ENCODE data around the gene BBS4. TPM values are rescaled to one million over a fixed set of nuclear protein-coding genes. Genes with fewer than 3 reads are reported as not detected.

Gene BBS4
- total and polyA plus RNA-seq, 9 of the 15 experiments (the other 6 are each of a cell fraction or from before 2014, with no cell fraction given), result 25.1 to 80.7 (median 38.9) TPM

DNA sequence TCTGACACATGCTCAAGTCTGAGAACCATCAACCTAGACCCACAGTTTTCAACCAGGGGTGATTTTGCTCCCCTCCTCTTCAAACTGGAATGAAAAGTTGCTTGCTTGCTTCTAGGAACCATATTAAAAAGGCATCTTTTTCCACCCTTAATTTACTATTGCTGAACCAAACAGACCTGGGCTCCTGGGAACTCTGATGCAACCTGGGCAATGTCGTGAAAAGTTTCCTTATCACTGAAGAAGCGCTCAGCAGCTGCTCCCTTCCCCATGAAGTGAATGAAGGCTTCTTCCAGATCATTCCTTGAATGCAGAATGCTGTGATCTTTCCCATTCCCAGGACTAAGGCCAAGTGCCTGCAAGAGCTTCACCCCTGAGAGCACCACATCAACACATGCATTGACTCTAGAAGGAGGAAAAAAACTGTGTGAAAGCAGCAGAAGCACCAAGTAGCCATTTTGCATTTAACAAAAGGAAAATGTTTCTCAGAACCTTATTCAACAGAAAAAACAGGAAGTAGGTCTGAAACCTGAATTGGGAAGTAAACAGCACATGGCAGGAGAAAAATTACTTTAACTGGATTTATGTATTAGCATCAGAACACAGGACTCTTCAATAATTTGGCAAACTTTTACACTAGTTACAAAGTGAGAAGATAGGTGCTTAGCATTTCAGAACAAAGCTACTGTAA is 88.8 kb downstream of the BBS4 start:
- CTCF ChIA-PET (ENCODE audit: low intra/inter-chr PET ratio), result no interaction called here
- 71% methylated on average over 2 of the region's 2 CpGs for WGBS (ENCODE audit: insufficient coverage, low coverage, missing lambda C conversion rate)

DNA sequence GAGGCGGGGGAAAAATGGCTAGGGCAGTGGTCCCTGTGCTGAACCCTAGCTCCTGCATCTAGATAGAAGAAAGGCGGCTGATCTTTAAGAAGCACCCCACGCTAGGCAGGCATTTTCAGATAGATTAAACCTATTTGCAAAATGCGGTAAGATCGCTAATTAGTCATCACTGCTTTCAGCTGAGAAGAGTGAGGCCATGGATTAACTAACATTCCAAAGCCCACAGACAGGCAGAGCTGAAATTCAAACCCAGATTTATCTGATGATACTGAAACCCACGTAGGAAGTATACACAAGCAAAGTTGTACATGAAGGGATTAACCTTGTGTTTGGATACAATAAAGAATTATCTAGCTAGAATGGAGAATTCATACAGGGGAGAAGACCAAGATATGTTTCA is 92.8 kb downstream of the BBS4 start:
- H3K9ac ChIP-seq (ENCODE audit: insufficient read depth in 1 of 2, low read depth in 2 of 2, low read length in 2 of 2), result no peak overlapping the region
- intact Hi-C loops (cut with micrococcal nuclease) (no loop called here), in situ Hi-C loops (cut with MboI) (loop anchor here (25.0 kb wide), 1 partner anchor 1309 kb away; the partner anchor contains the start of gene GOLGA6A)
- no peak overlapping the region for H3K4me3 ChIP-seq
- H3K27me3 ChIP-seq (ENCODE audit: control insufficient read depth in 2 of 2, insufficient read depth in 2 of 2, low read length in 2 of 2), result no peaks in the 10 kb centered on the region
- H2AFZ ChIP-seq (ENCODE audit: low read depth, low read length), result no peak overlapping the region
- 70% methylated on average over 6 of the region's 6 CpGs for WGBS (ENCODE audit: insufficient coverage, low coverage, missing lambda C conversion rate)
- no TSS peak for BruUV-seq (replicated peaks)
- peaks cover 9 to 11% of the 10 kb centered on the region in 2 experiments; a peak in 4 of 5 replicates for H3K4me1 ChIP-seq (replicated peaks in 1 of 2; ENCODE audit: control insufficient read depth in 2 of 2, insufficient read depth in 2 of 2, low read length in 2 of 2)
- peaks cover 4% of the 10 kb centered on the region; the same call in 1 of the 2 replicates for H4K20me1 ChIP-seq (replicated peaks; ENCODE audit: control insufficient read depth, insufficient read depth, low read length)
- TF ChIP-seq CHCHD3 (CRISPR knock-in tag; IDR thresholded peaks at IDR 0.05), result no peak
- no peak for TF ChIP-seq ESRRB (CRISPR knock-in tag; IDR thresholded peaks at IDR 0.05; ENCODE audit: borderline replicate concordance)
- TF ChIP-seq, protein P1, sequence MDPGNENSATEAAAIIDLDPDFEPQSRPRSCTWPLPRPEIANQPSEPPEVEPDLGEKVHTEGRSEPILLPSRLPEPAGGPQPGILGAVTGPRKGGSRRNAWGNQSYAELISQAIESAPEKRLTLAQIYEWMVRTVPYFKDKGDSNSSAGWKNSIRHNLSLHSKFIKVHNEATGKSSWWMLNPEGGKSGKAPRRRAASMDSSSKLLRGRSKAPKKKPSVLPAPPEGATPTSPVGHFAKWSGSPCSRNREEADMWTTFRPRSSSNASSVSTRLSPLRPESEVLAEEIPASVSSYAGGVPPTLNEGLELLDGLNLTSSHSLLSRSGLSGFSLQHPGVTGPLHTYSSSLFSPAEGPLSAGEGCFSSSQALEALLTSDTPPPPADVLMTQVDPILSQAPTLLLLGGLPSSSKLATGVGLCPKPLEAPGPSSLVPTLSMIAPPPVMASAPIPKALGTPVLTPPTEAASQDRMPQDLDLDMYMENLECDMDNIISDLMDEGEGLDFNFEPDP (CRISPR knock-in tag; IDR thresholded peaks at IDR 0.05), result no peak
- TF ChIP-seq ETV6 (IDR thresholded peaks at IDR 0.05; ENCODE audit: borderline replicate concordance in 1 of 2, low read depth in 2 of 2, low read length in 1 of 2), result no peak
- no peak for TF ChIP-seq ETV6 (CRISPR knock-in tag; IDR thresholded peaks at IDR 0.05; ENCODE audit: borderline replicate concordance)
- TF ChIP-seq, protein P2, sequence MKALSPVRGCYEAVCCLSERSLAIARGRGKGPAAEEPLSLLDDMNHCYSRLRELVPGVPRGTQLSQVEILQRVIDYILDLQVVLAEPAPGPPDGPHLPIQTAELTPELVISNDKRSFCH (CRISPR knock-in tag; IDR thresholded peaks at IDR 0.05), result no peak
- TF ChIP-seq, protein P2 (tag; IDR thresholded peaks at IDR 0.05), result no peak
- no peak for TF ChIP-seq PCBP2 (IDR thresholded peaks at IDR 0.05; ENCODE audit: low read depth, low read length, poor library complexity, severe bottlenecking)
- no peaks in the 10 kb centered on the region for H3K9me3 ChIP-seq (replicated peaks; ENCODE audit: control insufficient read depth, insufficient read depth, low read depth, low read length)
- H3K27ac ChIP-seq (ENCODE audit: extremely low read depth, low read depth, low read length), result no peak overlapping the region
- ATAC-seq (no peak), FAIRE-seq (no peak), DNase-seq (ENCODE audit: extremely low read depth in 1 of 4, low spot score in 3 of 4) (no peak)
- no peaks in the 10 kb centered on the region for H3K9me1 ChIP-seq (ENCODE audit: control insufficient read depth, insufficient read depth, low read length)
- ChIA-PET CTCF (ENCODE audit: low intra/inter-chr PET ratio) (no interaction called here), POLR2A (interaction anchor here (0.6 to 1.5 kb wide), 3 partner anchors 9 to 520 kb away, joined by 3 to 4 read pairs (median 3); no protein-coding TSS in a partner anchor)
- H3K79me2 ChIP-seq (ENCODE audit: control insufficient read depth, insufficient read depth, low read length), result peaks cover 67% of the 10 kb centered on the region
- H3K36me3 ChIP-seq (ENCODE audit: control insufficient read depth, insufficient read depth, low read length), result peaks cover 72% of the 10 kb centered on the region; the same call in 2 of the 3 replicates
- H3K4me2 ChIP-seq (ENCODE audit: insufficient read depth, low read length), result no peak overlapping the region

More for the DNA sequence above, 88.8 kb downstream of the BBS4 start:
- Histone ChIP-seq H3K9me1 (ENCODE audit: control insufficient read depth, insufficient read depth, low read length) (no peaks in the 10 kb centered on the region), H3K9me3 (replicated peaks; ENCODE audit: control insufficient read depth, insufficient read depth, low read depth, low read length) (no peaks in the 10 kb centered on the region), H3K36me3 (ENCODE audit: control insufficient read depth, insufficient read depth, low read length) (peaks cover 88% of the 10 kb centered on the region), H3K9ac (ENCODE audit: insufficient read depth in 1 of 2, low read depth in 2 of 2, low read length in 2 of 2) (no peak overlapping the region), H3K4me2 (ENCODE audit: insufficient read depth, low read length) (no peak overlapping the region), H3K4me1 (replicated peaks in 1 of 2; ENCODE audit: control insufficient read depth in 2 of 2, insufficient read depth in 2 of 2, low read length in 2 of 2) (no peaks in the 10 kb centered on the region), H4K20me1 (replicated peaks; ENCODE audit: control insufficient read depth, insufficient read depth, low read length) (no peaks in the 10 kb centered on the region), H3K79me2 (ENCODE audit: control insufficient read depth, insufficient read depth, low read length) (peaks cover 32% of the 10 kb centered on the region), H3K27me3 (ENCODE audit: control insufficient read depth in 2 of 2, insufficient read depth in 2 of 2, low read length in 2 of 2) (no peaks in the 10 kb centered on the region), H2AFZ (ENCODE audit: low read depth, low read length) (no peak overlapping the region), H3K27ac (ENCODE audit: extremely low read depth, low read depth, low read length) (no peak overlapping the region), H3K4me3 (no peak overlapping the region)
- intact Hi-C loops (cut with micrococcal nuclease), result no loop called here
- BruUV-seq (replicated peaks), result no TSS peak
- no peak for ATAC-seq
- peak; percentile 69 for TF ChIP-seq CEBPB (tag; IDR thresholded peaks at IDR 0.05)
- TF ChIP-seq ELF2 (CRISPR knock-in tag; IDR thresholded peaks at IDR 0.05), result no peak
- peak; percentile 30; the same call in 1 of the 2 replicates for TF ChIP-seq SPI1 (IDR thresholded peaks at IDR 0.05; ENCODE audit: borderline replicate concordance, low read depth, low read length)
- in situ Hi-C loops (cut with MboI), result loop anchor here (25.0 kb wide), 1 partner anchor 1312 kb away; the partner anchor contains the start of gene GOLGA6A
- no peak for DNase-seq (ENCODE audit: extremely low read depth in 1 of 4, low spot score in 3 of 4)
- POLR2A ChIA-PET, result no interaction called here
- peak; percentile 26 for FAIRE-seq

Data from K562 (cell line).